K562 (cell line): ENCODE results near the gene TMEM187. TPM values are rescaled to one million over a fixed set of nuclear protein-coding genes. Genes with fewer than 3 reads are reported as not detected.

ENCODE experiments used
- ATAC-seq: fragments of 200-7000 bp; cut with Tn5 transposase; 3 replicates; pipeline ENCODE4 v1.9.1; 2020; ENCODE audit warnings: moderate library complexity
- BruUV-seq: library from RNA; stranded (reverse); fragments of 400-500 nt; replicated peaks from 2 replicates; lab custom pipeline; 2021; lab: Mats Ljungman, UMichigan
- CTCF ChIA-PET: fragments of 300-600 bp; formaldehyde crosslinking; extraction: SDS; loops from one replicate; lab custom pipeline; 2021; ENCODE audit warnings: low intra/inter-chr PET ratio; lab: Yijun Ruan, JAX
- POLR2A ChIA-PET: fragments of 300-600, 350-650 bp; sonication (Branson Sonifier 250); formaldehyde crosslinking; extraction: SDS; loops from one replicate; lab custom pipeline; 2021; ENCODE audit warnings: antibody characterized with exemption, inconsistent platforms; lab: Yijun Ruan, JAX
- DNase-seq, 4 experiments: peaks; one replicate each; pipeline versions ENCODE4 v3.0.0 to v3.0.0-alpha.2; 2011 to 2018; ENCODE audit warnings: low spot score in 3 of 4, mixed read lengths in 3 of 4; ENCODE audit errors: extremely low read depth in 1 of 4
- FAIRE-seq: peaks from 2 replicates; lab custom pipeline; 2011; peaks lifted over from hg19 to GRCh38; lab: Jason Lieb, UNC
- H2AFZ ChIP-seq: 2 replicates; pipeline ENCODE4 v1.6.0; 2011; ENCODE audit warnings: low read depth, low read length, control low read depth, inconsistent platforms
- H3K27ac ChIP-seq: fragments of 200-600 bp; 3 replicates; pipeline ENCODE4 v1.8.0; 2011; ENCODE audit warnings: low read depth, mild to moderate bottlenecking, control low read depth, inconsistent platforms, low read length, moderate library complexity, mixed read lengths; ENCODE audit errors: extremely low read depth
- H3K27me3 ChIP-seq, 2 experiments: fragments of 300-600 bp in 1 of 2; 2 replicates in 1 of 2; 3 replicates in 1 of 2; pipeline versions ENCODE4 v1.6.0 to v1.8.0; 2011; ENCODE audit warnings: inconsistent platforms in 2 of 2, low read length in 2 of 2, mild to moderate bottlenecking in 1 of 2, mixed read lengths in 1 of 2, moderate library complexity in 1 of 2; ENCODE audit not compliant: control insufficient read depth in 2 of 2, insufficient read depth in 2 of 2
- H3K36me3 ChIP-seq: fragments of 300-600 bp; 3 replicates; pipeline ENCODE4 v1.8.0; 2011; ENCODE audit warnings: mild to moderate bottlenecking, low read length, inconsistent platforms; ENCODE audit not compliant: control insufficient read depth, insufficient read depth
- H3K4me1 ChIP-seq, 2 experiments: fragments of 200-600 bp in 1 of 2; replicated peaks in 1 of 2; 2 replicates in 1 of 2; 3 replicates in 1 of 2; pipeline versions ENCODE4 v1.5.1 to v1.8.0; 2011; ENCODE audit warnings: inconsistent platforms in 2 of 2, low read length in 2 of 2, mild to moderate bottlenecking in 1 of 2, mixed read lengths in 1 of 2, moderate library complexity in 1 of 2; ENCODE audit not compliant: control insufficient read depth in 2 of 2, insufficient read depth in 2 of 2
- H3K4me2 ChIP-seq: 2 replicates; pipeline ENCODE4 v1.6.1; 2011; ENCODE audit warnings: low read length, control low read depth, inconsistent platforms, mixed read lengths; ENCODE audit not compliant: insufficient read depth
- H3K4me3 ChIP-seq: fragments of 200-600 bp; sonication (generic), shearing (Covaris generic); 2 replicates; pipeline ENCODE4 v1.5.1; 2016; ENCODE audit warnings: control low read depth, inconsistent platforms
- H3K79me2 ChIP-seq: fragments of 200-600 bp; 3 replicates; pipeline ENCODE4 v1.8.0; 2011; ENCODE audit warnings: low read length, inconsistent platforms; ENCODE audit not compliant: control insufficient read depth, insufficient read depth
- H3K9ac ChIP-seq, 2 experiments: 2 replicates each; pipeline versions ENCODE4 v1.6.0 to v1.6.1; 2011; ENCODE audit warnings: low read depth in 2 of 2, low read length in 2 of 2, control low read depth in 1 of 2, inconsistent platforms in 1 of 2, mild to moderate bottlenecking in 1 of 2, mixed read lengths in 1 of 2; ENCODE audit not compliant: insufficient read depth in 1 of 2
- H3K9me1 ChIP-seq: one replicate; pipeline ENCODE4 v1.6.0; 2011; ENCODE audit warnings: inconsistent platforms, mild to moderate bottlenecking, low read length, moderate library complexity; ENCODE audit not compliant: control insufficient read depth, insufficient read depth
- H3K9me3 ChIP-seq: replicated peaks from 2 replicates; pipeline ENCODE4 v1.5.1; 2011; ENCODE audit warnings: low read depth, low read length, inconsistent platforms; ENCODE audit not compliant: control insufficient read depth, insufficient read depth
- H4K20me1 ChIP-seq: replicated peaks from 2 replicates; pipeline ENCODE4 v1.6.1; 2011; ENCODE audit warnings: low read length, inconsistent platforms, mixed read lengths; ENCODE audit not compliant: control insufficient read depth, insufficient read depth
- ATF2 ChIP-seq: sonication (generic); formaldehyde crosslinking; IDR thresholded peaks from 2 replicates; pipeline ENCODE4 v1.8.1; 2022; ENCODE audit warnings: missing genetic modification reagents
- CCAR2 ChIP-seq: fragments of 200-400 bp; formaldehyde crosslinking; IDR thresholded peaks from 2 replicates; pipeline ENCODE4 v1.6.1; 2017; ENCODE audit warnings: mild to moderate bottlenecking, low read depth, low read length
- GATA2 ChIP-seq: sonication (generic); formaldehyde crosslinking; IDR thresholded peaks from 2 replicates; pipeline ENCODE4 v1.4.0; 2020; ENCODE audit warnings: mild to moderate bottlenecking, missing genetic modification reagents
- HDAC3 ChIP-seq: fragments of 450-650 bp; IDR thresholded peaks from 2 replicates; pipeline ENCODE4 v1.6.1; 2018; ENCODE audit warnings: borderline replicate concordance, mild to moderate bottlenecking, moderate library complexity; ENCODE audit not compliant: partially characterized antibody
- HMBOX1 ChIP-seq: sonication (generic); IDR thresholded peaks from 2 replicates; pipeline ENCODE4 v1.6.1; 2016
- HNRNPUL1 ChIP-seq: fragments of 200-400 bp; formaldehyde crosslinking; IDR thresholded peaks from 2 replicates; pipeline ENCODE4 v1.6.1; 2017; ENCODE audit warnings: low read length
- KAT2B ChIP-seq: IDR thresholded peaks from one replicate; pipeline ENCODE4 v1.6.1; 2012; ENCODE audit warnings: low read depth, mild to moderate bottlenecking, control low read depth, inconsistent platforms, low read length, moderate library complexity
- KLF6 ChIP-seq: fragments of 250-450 bp; sonication (Bioruptor Pico); IDR thresholded peaks from 2 replicates; pipeline ENCODE4 v1.4.0; 2020; ENCODE audit warnings: mild to moderate bottlenecking, moderate library complexity, borderline replicate concordance
- MTF1 ChIP-seq: fragments of 250-450 bp; sonication (Bioruptor Pico); IDR thresholded peaks from 2 replicates; pipeline ENCODE4 v1.9.0; 2021; ENCODE audit warnings: moderate library complexity, mild to moderate bottlenecking, inconsistent platforms, borderline replicate concordance
- PHF21A ChIP-seq: fragments of 450-650 bp; IDR thresholded peaks from 2 replicates; pipeline ENCODE4 v1.6.1; 2017; ENCODE audit warnings: low read depth, borderline replicate concordance
- SAFB2 ChIP-seq: fragments of 200-400 bp; formaldehyde crosslinking; IDR thresholded peaks from 2 replicates; pipeline ENCODE4 v1.6.1; 2018; ENCODE audit warnings: borderline replicate concordance, low read length, low read depth, moderate library complexity; ENCODE audit not compliant: severe bottlenecking
- SMAD2 ChIP-seq: fragments of 150-350 bp; IDR thresholded peaks from 2 replicates; pipeline ENCODE4 v1.6.1; 2014; ENCODE audit warnings: low read depth, mild to moderate bottlenecking, low read length
- TAF9B ChIP-seq: fragments of 450-650 bp; IDR thresholded peaks from 2 replicates; pipeline ENCODE4 v1.6.1; 2018; ENCODE audit warnings: mild to moderate bottlenecking; ENCODE audit not compliant: partially characterized antibody
- TFE3 ChIP-seq: fragments of 450-650 bp; formaldehyde crosslinking; IDR thresholded peaks from 2 replicates; pipeline ENCODE4 v1.4.0; 2020; ENCODE audit warnings: mild to moderate bottlenecking, mixed read lengths
- ZNF175 ChIP-seq: fragments of 200-800 bp; sonication (Bioruptor generic); IDR thresholded peaks from 2 replicates; pipeline ENCODE4 v1.6.1; 2016; ENCODE audit warnings: low read depth, mild to moderate bottlenecking, missing genetic modification characterization, missing compliant biosample characterization
- ZNF224 ChIP-seq: sonication (generic); formaldehyde crosslinking; IDR thresholded peaks from 2 replicates; pipeline ENCODE4 v1.8.0; 2022; ENCODE audit warnings: mild to moderate bottlenecking, missing genetic modification reagents
- ZNF232 ChIP-seq: sonication (generic); formaldehyde crosslinking; IDR thresholded peaks from 2 replicates; pipeline ENCODE4 v1.8.0; 2022; ENCODE audit warnings: mild to moderate bottlenecking, missing genetic modification reagents
- WGBS: fragments of 100-300 bp; shearing (Covaris generic); methylation state at CpG from one replicate; pipeline ENCODE4 v1.1.6; 2016; ENCODE audit warnings: low coverage, mixed read lengths; ENCODE audit not compliant: insufficient coverage; ENCODE audit errors: missing lambda C conversion rate; 5-methylcytosine and 5-hydroxymethylcytosine counted together
- in situ Hi-C: fragments of 300-500 bp; cut with MboI; formaldehyde crosslinking; loops from 4 replicates; pipeline ENCODE4 v1.15.0; 2018; ENCODE audit warnings: inconsistent platforms, mixed read lengths
- intact Hi-C: fragments of 100-400 bp; cut with micrococcal nuclease; formaldehyde crosslinking; loops from 2 replicates; pipeline ENCODE4 v1.14.2; 2022
- polyA plus RNA-seq, 8 experiments: library from polyadenylated mRNA; depleted of rRNA in 4 of 8; stranded (reverse) in 5 of 8; unstranded in 3 of 8; fragments of >200 nt; fragmentation: Nextera tagmentation in 2 of 8; fragmentation: Illumina TruSeq in 1 of 8; extraction: Ambion mirVana in 2 of 8; extraction: Trizol in 1 of 8; gene quantifications; 2 replicates each; pipeline versions ENCODE4 v1.2.1 to v1.2.3, GENCODE V29; 2011 to 2014; ENCODE audit warnings: inconsistent platforms in 1 of 8, missing spikeins in 1 of 8
- total RNA-seq, 7 experiments: library from RNA; depleted of rRNA in 6 of 7; stranded (reverse); fragments of >200 nt in 6 of 7; fragmentation: Illumina TruSeq in 2 of 7; extraction: Trizol in 2 of 7; gene quantifications; 2 replicates each; pipeline versions ENCODE4 v1.2.1 to v1.2.3, GENCODE V29; 2011 to 2021; ENCODE audit warnings: low replicate concordance in 1 of 7

Gene TMEM187
- total and polyA plus RNA-seq, 9 of the 15 experiments (the other 6 are each of a cell fraction or from before 2014, with no cell fraction given), result 0.13 to 6.4 (median 1.6) TPM

GRCh38 chrX:153960077-153960476, 12.5 kb upstream of the TMEM187 start:
- no peak overlapping the region for H3K9ac ChIP-seq
- ATAC-seq (no peak), DNase-seq (no peak), FAIRE-seq (no peak)
- in situ Hi-C loops (no loop called here), intact Hi-C loops (no loop called here)
- WGBS, result 97% methylated on average over 9 of the region's 16 CpGs
- peaks cover 29% of the 10 kb centered on the region for H3K79me2 ChIP-seq
- H3K4me1 ChIP-seq, result peaks cover 0 to 7% of the 10 kb centered on the region in 2 experiments; a peak in 2 of 5 replicates
- no peak overlapping the region for H2AFZ ChIP-seq
- H3K27ac ChIP-seq, result no peak overlapping the region
- ChIA-PET POLR2A (interaction anchor here (1.0 to 4.2 kb wide), 2 partner anchors 8 to 12 kb away, joined by 3 to 24 read pairs; no protein-coding TSS in a partner anchor), CTCF (no interaction called here)
- BruUV-seq, result no TSS peak
- H3K9me3 ChIP-seq, result no peaks in the 10 kb centered on the region
- no peak overlapping the region for H3K4me3 ChIP-seq
- no peak for TF ChIP-seq GATA2 (CRISPR knock-in tag)
- no peak for TF ChIP-seq CCAR2
- TF ChIP-seq HDAC3, result no peak
- no peak for TF ChIP-seq ATF2 (CRISPR knock-in tag)
- no peak for TF ChIP-seq HMBOX1
- no peak for TF ChIP-seq TFE3 (CRISPR knock-in tag)
- no peak for TF ChIP-seq PHF21A
- TF ChIP-seq ZNF232, result no peak
- TF ChIP-seq KLF6 (CRISPR knock-in tag), result no peak
- no peak for TF ChIP-seq TAF9B
- TF ChIP-seq SMAD2, result no peak
- no peak for TF ChIP-seq ZNF175 (CRISPR knock-in tag)
- no peak for TF ChIP-seq HNRNPUL1
- TF ChIP-seq MTF1 (CRISPR knock-in tag), result no peak
- TF ChIP-seq ZNF224 (CRISPR knock-in tag), result no peak
- no peak for TF ChIP-seq KAT2B
- no peak for TF ChIP-seq SAFB2
- H4K20me1 ChIP-seq, result peaks cover 8% of the 10 kb centered on the region; the same call in 1 of the 2 replicates
- peaks cover 100% of the 10 kb centered on the region; the same call in 2 of the 3 replicates for H3K36me3 ChIP-seq
- no peak overlapping the region for H3K4me2 ChIP-seq
- no peaks in the 10 kb centered on the region for H3K27me3 ChIP-seq
- H3K9me1 ChIP-seq, result no peaks in the 10 kb centered on the region
